Activated CD8-positive, alpha-beta memory T cell treated with anti-CD3 and anti-CD28 coated beads for 24 hours (primary cell): Measurements from ENCODE around the gene SYK.

Experiments used
- DNase-seq: peaks from one replicate; pipeline ENCODE4 v3.0.0-alpha.2; 2020

SYK gene

GRCh38 chr9:90826326-90827020 is 24.9 kb downstream of the SYK start:
- DNase-seq, result peak; percentile 30

GRCh38 chr9:90827181-90827871 is 25.7 kb downstream of the SYK start:
- DNase-seq, result peak; percentile 35

GRCh38 chr9:90830051-90830450 is 28.4 kb downstream of the SYK start:
- DNase-seq, result peak; percentile 49

- DNase-seq, result peak; percentile 13
These were observed 29.4 kb downstream of the SYK start for GRCh38 chr9:90830977-90831376.

GRCh38 chr9:90832261-90832660 is 30.6 kb downstream of the SYK start:
- no peak for DNase-seq

DNA sequence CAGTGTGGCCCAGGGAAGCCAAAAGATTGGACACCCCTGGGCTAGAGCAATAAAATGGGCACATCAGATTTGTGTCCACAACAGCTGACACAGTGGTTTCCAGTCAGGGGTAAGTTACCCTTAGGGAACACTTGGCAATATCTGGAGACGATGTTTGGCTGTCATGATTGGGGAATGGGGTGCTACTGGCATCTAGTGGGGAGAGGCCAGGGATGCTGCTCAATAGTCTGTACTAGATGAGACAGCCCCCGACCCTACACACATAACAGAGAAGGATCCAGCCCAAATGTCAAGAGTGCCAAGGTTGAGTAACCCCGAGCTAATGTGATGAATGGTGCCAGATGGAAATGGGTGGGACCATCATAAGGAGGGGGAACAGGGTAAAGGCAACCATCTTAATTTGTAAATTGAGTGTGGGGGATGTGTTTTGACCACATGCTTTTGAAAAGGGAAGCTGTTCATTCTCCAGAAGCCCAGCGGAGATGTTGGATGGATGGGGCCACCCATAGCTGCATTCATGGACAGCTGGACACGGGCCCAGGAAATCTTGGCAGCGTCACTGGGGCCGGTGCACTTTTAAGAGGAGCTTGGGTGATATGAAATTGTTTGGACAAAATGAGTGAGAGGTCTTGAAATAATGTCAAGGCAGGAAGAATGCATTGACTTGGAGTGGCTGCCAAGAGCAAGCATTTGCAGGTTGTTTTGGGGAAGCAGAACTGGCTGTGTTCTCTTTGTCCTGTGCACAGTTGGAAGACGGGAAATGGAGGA is 33.4 kb downstream of the SYK start:
- peak; percentile 32 for DNase-seq

DNA sequence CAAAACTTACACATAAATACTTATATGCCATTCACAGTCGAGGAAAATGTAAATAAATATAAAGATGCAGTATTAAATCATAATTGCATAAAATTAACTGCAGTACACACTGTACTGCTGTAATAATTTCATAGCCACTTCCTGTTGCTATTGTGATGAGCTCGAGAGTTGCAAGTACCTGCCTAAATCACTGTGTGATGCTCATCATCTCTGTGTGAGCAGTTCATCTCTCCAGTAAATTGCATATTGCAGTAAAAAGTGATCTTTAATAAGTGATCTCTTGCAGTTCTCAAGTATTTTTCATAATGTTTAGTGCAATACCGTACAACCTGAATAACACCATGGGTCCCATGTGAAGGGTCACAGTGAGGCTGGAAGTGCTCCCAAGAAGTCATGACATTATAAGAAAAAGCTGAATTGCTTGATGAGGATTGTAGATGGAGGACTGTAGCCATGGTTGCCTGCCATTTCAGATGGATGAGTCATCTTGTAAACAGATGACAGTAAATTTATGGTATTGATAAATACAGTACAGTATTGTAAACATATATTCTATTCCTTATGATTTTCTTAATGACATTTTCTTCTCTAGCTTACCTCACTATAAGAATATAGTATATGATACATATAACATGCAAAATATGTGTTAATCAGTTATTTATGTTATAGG is 34.9 kb downstream of the SYK start:
- no peak for DNase-seq

DNA sequence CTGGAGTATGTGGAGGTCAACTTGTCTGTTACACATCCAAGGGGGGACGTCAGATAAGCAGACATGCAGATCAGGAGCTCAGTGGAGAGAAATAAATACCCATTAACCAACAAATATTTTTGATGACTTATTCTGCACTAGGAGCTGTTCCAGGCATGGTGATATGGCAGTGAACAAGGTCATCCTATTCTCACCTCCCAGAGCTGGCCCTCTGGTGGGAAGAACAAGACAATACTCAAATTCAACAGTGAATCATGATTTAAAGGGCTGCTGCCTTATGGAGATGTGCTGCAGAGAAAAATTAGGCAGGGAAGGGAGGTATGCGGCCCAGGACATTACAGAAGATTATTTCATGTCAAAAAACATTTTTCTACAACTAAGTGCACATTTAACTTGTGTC is 36.5 kb downstream of the SYK start:
- DNase-seq, result peak; percentile 3

GRCh38 chr9:90838581-90839154 is 37.0 kb downstream of the SYK start:
- peak; percentile 33 for DNase-seq

- DNase-seq, result peak; percentile 45
These were observed 37.6 kb downstream of the SYK start for GRCh38 chr9:90839183-90839728.

- DNase-seq, result peak; percentile 35
These were observed 39.1 kb downstream of the SYK start for GRCh38 chr9:90840696-90841095.

DNA sequence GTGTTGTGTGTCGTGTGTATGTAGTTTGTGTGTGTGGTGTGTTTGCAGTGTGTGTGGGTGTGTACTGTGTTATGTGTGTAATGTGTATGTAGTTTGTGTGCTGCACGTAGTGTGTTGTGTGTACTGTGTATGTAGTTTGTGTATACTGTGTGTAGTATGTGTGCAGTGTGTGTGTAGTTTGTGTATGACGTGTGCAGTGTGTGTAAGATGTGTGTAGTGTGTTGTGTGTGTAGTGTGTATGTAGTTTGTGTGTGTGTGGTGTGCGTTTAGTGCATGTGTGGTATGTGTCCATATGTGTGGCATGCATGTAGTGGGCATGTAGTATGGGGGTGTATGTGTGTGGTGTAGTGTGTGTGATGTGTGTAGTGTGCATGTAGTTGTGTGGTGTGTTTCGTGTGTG is 39.6 kb downstream of the SYK start:
- DNase-seq, result peak; percentile 9

DNA sequence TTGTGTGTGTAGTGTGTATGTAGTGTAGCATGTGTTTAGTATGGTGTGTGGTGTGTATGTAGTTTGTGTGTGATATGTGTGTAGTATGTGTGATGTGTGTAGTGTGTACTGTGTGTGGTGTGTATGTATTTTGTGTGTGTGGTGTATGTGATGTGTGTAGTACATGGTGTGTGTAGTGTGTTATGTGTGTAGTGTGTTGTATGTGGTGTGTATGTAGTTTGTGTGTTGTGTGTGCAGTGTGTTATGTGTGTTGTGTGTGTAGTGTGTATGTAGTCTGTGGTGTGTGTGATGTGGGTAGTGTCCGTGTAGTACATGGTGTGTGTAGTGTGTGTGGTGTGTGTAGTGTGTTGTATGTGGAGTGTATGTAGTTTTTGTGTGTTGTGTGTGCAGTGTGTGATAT is 40.0 kb downstream of the SYK start:
- DNase-seq, result no peak

- no peak for DNase-seq
These were observed 40.7 kb downstream of the SYK start for GRCh38 chr9:90842176-90842777.

DNA sequence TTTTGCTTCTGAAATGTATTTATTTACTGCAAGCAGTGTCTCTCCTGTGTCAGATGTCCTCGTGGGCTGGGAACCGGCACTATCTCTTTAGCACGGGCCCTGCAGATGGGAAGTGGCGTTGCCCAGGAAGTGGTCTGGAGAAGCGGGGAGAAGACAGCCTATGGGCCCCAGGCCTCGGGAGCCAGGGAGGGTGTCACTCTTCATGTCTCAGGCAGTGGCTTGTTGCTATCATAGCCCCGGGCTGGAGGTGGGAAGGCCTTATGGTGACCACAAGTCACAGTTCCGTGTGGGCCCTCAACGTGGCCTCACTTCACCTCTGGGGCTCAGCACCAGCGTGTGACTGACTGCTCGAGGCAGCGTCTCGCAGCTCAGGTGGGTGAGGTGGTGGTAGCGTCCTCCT is 41.4 kb downstream of the SYK start:
- DNase-seq, result no peak

GRCh38 chr9:90843525-90843924 is 41.9 kb downstream of the SYK start:
- DNase-seq, result peak; percentile 24

DNA sequence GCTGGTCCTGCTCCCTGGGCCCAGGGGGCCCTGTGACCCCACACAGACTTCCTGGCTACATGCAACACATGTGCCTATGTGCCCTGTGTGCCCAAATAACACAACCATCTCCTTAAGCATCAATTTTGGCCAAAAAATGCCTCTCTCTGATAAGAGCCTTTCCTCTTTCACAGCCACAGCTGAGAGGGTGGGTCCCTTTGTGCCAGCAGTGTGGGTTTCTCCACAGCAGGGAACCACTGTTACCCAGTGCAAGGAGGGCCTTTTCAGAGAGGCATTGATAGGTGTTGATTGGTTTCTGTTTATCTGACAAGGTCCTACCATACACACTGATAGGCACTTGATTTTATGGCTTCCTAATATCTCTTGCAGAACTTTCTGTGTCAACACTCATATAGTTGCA is 42.7 kb downstream of the SYK start:
- peak; percentile 28 for DNase-seq

- peak; percentile 37 for DNase-seq
These were observed 45.3 kb downstream of the SYK start for GRCh38 chr9:90846770-90847419.

GRCh38 chr9:90847971-90848370 is 46.4 kb downstream of the SYK start:
- peak; percentile 13 for DNase-seq

GRCh38 chr9:90848866-90849265 is 47.2 kb downstream of the SYK start:
- DNase-seq, result peak; percentile 5

DNA sequence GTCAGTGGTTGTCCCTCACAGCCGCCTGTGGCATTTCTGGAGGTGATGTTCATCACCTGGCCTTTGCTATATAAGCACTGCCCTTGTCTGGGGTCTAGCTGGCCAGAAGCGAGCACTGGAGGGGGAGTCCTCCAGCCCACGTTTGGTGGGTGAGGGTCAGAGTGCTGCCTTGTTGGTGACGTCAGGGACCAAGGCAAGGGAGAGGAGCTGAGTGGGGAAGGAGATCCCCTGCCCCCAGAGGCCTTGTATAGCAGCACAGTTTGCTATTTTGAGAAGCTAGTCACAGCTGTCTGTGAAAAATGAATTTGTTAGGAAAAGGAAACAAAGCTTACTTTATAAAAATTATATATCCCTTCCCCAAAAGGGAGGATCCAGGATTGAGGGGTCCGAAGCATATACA is 49.8 kb downstream of the SYK start:
- DNase-seq, result peak; percentile 15

DNA sequence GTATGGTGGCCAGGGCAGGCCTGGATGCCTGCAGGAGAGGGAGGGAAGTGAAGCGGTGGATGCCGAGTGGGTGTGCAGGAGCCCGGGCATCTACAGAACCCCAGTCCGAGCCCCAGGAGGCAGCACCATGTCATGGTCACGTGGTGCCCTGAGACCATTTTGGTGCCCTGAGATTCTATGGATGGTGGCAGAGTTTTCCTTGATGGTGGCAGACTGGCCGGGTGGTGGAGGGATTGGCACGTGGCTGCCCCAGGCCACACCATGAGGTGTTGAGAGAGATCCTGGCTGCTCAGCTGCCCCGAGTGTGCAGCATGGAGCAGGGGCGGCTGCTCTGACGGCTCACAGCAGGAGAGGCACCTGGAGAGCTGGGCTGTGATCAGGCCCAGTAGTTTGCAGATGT is 52.3 kb downstream of the SYK start:
- DNase-seq, result peak; percentile 21
